Activated naive CD4-positive, alpha-beta T cell treated with Interleukin-2 at 50 U/mL for 16 hours (primary cell): Measurements from ENCODE around the gene ZNF451.

Source experiments
- DNase-seq: peaks from one replicate; pipeline ENCODE4 v3.0.0-alpha.2; 2020

The ZNF451 gene

GRCh38 chr6:57162516-57162915 lies 72.5 kb downstream of the ZNF451 start:
- DNase-seq, result no peak

GRCh38 chr6:57163956-57164355 lies 74.0 kb downstream of the ZNF451 start:
- DNase-seq, result no peak

GRCh38 chr6:57165080-57165479 lies 75.1 kb downstream of the ZNF451 start:
- no peak for DNase-seq

GRCh38 chr6:57172136-57173055 lies 82.4 kb downstream of the ZNF451 start, which contains the start of gene BAG2:
Gene BAG2 (plus strand): TSS chr6:57172326. CDS start chr6:57172698, 372 bp downstream.
- DNase-seq, result peak; percentile 90

- DNase-seq, result peak; percentile 17
These were observed 83.3 kb downstream of the ZNF451 start for GRCh38 chr6:57173056-57173885.

- no peak for DNase-seq
These were observed 84.0 kb downstream of the ZNF451 start for GRCh38 chr6:57173886-57174510.

- no peak for DNase-seq
These were observed 84.5 kb downstream of the ZNF451 start for GRCh38 chr6:57174511-57174907.

GRCh38 chr6:57177545-57178265 lies 87.7 kb downstream of the ZNF451 start:
- no peak for DNase-seq

- DNase-seq, result no peak
These were observed 90.6 kb downstream of the ZNF451 start for GRCh38 chr6:57180596-57180995.

GRCh38 chr6:57182017-57182432 lies 92.0 kb downstream of the ZNF451 start:
- DNase-seq, result no peak

- no peak for DNase-seq
These were observed 93.3 kb downstream of the ZNF451 start for GRCh38 chr6:57183336-57183735.

- DNase-seq, result no peak
These were observed 100.2 kb downstream of the ZNF451 start for GRCh38 chr6:57190140-57190539.

GRCh38 chr6:57193177-57193576 lies 103.2 kb downstream of the ZNF451 start:
- no peak for DNase-seq

GRCh38 chr6:57195457-57195856 lies 105.5 kb downstream of the ZNF451 start:
- DNase-seq, result no peak

- DNase-seq, result no peak
These were observed 109.1 kb downstream of the ZNF451 start for GRCh38 chr6:57198926-57199636.

GRCh38 chr6:57201718-57202117 lies 111.7 kb downstream of the ZNF451 start:
- no peak for DNase-seq

- DNase-seq, result no peak
These were observed 115.8 kb downstream of the ZNF451 start for GRCh38 chr6:57205550-57206328.

GRCh38 chr6:57207141-57207540 lies 117.2 kb downstream of the ZNF451 start:
- DNase-seq, result no peak

- no peak for DNase-seq
These were observed 117.9 kb downstream of the ZNF451 start for GRCh38 chr6:57207872-57208271.

- no peak for DNase-seq
These were observed 119.0 kb downstream of the ZNF451 start for GRCh38 chr6:57209030-57209429.

GRCh38 chr6:57210060-57210459 lies 120.1 kb downstream of the ZNF451 start:
- DNase-seq, result no peak
